Ascending aorta (tissue), 2 donors: Measurements from ENCODE around the gene TRO. TPM values are rescaled to one million over a fixed set of nuclear protein-coding genes. Genes with fewer than 3 reads are reported as not detected.

Source experiments
- DNase-seq, 2 donors: peaks; one replicate each; pipeline ENCODE4 v3.0.0-alpha.2; 2019; ENCODE audit warnings: low spot score in 2 of 2
- H3K27ac ChIP-seq, 2 donors: fragments of 200-600 bp; sonication (generic); one replicate each; pipeline ENCODE4 v1.5.1; 2016 to 2017; ENCODE audit warnings: mild to moderate bottlenecking in 1 of 2
- H3K27me3 ChIP-seq: fragments of 200-600 bp; sonication (generic); one replicate; pipeline ENCODE4 v1.5.1; 2017
- H3K36me3 ChIP-seq, 2 donors: fragments of 200-600 bp; sonication (generic); one replicate each; pipeline ENCODE4 v1.5.1; 2016
- H3K4me1 ChIP-seq, 2 donors: fragments of 200-600 bp; sonication (generic); one replicate each; pipeline ENCODE4 v1.5.1; 2016 to 2017; ENCODE audit warnings: mild to moderate bottlenecking in 1 of 2
- H3K4me3 ChIP-seq, 2 donors: fragments of 200-600 bp; sonication (generic); one replicate each; pipeline ENCODE4 v1.5.1; 2016 to 2017; ENCODE audit warnings: mild to moderate bottlenecking in 1 of 2
- H3K9me3 ChIP-seq, 2 donors: fragments of 200-600 bp; sonication (generic); one replicate each; pipeline ENCODE4 v1.5.1; 2016
- intact Hi-C: fragments of 100-400 bp; cut with DNase I; formaldehyde crosslinking; loops from one replicate; pipeline ENCODE4 v1.15.1; 2023
- total RNA-seq: library from RNA; depleted of rRNA; stranded (reverse); fragments of >200 nt; gene quantifications from one replicate; pipeline ENCODE4 v1.1.0, GENCODE V29; 2016
- TF ChIP-seq, protein P1 (sequence below), 3 experiments: fragments of 200-600 bp in 2 of 3; fragments of 450-650 bp in 1 of 3; sonication (generic) in 2 of 3; IDR thresholded peaks; one replicate each; pipeline ENCODE4 v1.5.1; 2016 to 2019; ENCODE audit warnings: antibody characterized with exemption in 3 of 3, mild to moderate bottlenecking in 1 of 3, moderate library complexity in 1 of 3

TRO gene
- total RNA-seq, 1 donor from 2014 or later, result 1.4 TPM

DNA sequence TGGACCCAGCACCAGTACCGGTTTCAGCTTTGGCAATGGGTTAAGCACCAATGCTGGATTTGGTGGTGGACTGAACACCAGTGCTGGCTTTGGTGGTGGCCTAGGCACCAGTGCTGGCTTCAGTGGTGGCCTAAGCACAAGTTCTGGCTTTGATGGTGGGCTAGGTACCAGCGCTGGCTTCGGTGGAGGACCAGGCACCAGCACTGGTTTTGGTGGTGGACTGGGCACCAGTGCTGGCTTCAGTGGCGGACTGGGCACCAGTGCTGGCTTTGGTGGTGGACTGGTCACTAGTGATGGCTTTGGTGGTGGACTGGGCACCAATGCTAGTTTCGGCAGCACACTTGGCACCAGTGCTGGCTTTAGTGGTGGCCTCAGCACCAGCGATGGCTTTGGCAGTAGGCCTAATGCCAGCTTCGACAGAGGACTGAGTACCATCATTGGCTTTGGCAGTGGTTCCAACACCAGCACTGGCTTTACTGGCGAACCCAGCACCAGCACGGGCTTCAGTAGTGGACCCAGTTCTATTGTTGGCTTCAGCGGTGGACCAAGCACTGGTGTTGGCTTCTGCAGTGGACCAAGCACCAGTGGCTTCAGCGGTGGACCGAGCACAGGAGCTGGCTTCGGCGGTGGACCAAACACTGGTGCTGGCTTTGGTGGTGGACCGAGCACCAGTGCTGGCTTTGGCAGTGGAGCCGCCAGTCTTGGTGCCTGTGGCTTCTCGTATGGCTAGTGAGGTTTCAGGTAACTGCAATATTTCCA lies 9.8 kb downstream of the TRO start:
- intact Hi-C loops, result no loop called here
- Histone ChIP-seq H3K36me3 (peaks cover 0 to 27% of the 10 kb centered on the region in 2 donors), H3K27me3 (no peaks in the 10 kb centered on the region), H3K4me3 (no peak overlapping the region), H3K27ac (no peak overlapping the region), H3K4me1 (no peaks in the 10 kb centered on the region), H3K9me3 (no peaks in the 10 kb centered on the region)
- no peak for DNase-seq
- TF ChIP-seq, protein P1, sequence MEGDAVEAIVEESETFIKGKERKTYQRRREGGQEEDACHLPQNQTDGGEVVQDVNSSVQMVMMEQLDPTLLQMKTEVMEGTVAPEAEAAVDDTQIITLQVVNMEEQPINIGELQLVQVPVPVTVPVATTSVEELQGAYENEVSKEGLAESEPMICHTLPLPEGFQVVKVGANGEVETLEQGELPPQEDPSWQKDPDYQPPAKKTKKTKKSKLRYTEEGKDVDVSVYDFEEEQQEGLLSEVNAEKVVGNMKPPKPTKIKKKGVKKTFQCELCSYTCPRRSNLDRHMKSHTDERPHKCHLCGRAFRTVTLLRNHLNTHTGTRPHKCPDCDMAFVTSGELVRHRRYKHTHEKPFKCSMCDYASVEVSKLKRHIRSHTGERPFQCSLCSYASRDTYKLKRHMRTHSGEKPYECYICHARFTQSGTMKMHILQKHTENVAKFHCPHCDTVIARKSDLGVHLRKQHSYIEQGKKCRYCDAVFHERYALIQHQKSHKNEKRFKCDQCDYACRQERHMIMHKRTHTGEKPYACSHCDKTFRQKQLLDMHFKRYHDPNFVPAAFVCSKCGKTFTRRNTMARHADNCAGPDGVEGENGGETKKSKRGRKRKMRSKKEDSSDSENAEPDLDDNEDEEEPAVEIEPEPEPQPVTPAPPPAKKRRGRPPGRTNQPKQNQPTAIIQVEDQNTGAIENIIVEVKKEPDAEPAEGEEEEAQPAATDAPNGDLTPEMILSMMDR (IDR thresholded peaks at IDR 0.05), result no peak

DNA sequence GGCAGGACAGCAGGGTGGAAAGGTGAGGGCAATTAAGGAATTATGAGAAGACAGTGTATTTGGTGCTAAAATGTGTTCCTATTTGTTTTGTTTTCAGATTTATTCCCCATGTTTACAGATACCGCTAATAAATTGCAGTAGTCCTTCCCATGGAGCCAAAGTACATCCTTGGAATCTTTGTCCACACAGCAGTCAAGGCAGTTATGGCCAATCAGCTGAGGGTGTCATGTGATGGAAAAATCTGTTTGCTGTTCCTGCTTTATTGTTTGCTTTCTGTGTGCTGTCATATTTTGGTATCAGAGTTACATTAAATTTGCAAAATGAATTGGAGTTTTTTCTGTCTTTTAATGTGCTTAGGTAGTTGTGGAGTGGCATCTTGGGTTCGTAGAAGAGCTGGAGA lies 10.5 kb downstream of the TRO start:
- intact Hi-C loops, result no loop called here
- Histone ChIP-seq H3K9me3 (no peaks in the 10 kb centered on the region), H3K36me3 (peaks cover 0 to 27% of the 10 kb centered on the region in 2 donors), H3K4me3 (no peak overlapping the region), H3K27ac (no peak overlapping the region), H3K27me3 (no peaks in the 10 kb centered on the region), H3K4me1 (no peaks in the 10 kb centered on the region)
- TF ChIP-seq, protein P1 (IDR thresholded peaks at IDR 0.05), result no peak
- DNase-seq, result no peak

DNA sequence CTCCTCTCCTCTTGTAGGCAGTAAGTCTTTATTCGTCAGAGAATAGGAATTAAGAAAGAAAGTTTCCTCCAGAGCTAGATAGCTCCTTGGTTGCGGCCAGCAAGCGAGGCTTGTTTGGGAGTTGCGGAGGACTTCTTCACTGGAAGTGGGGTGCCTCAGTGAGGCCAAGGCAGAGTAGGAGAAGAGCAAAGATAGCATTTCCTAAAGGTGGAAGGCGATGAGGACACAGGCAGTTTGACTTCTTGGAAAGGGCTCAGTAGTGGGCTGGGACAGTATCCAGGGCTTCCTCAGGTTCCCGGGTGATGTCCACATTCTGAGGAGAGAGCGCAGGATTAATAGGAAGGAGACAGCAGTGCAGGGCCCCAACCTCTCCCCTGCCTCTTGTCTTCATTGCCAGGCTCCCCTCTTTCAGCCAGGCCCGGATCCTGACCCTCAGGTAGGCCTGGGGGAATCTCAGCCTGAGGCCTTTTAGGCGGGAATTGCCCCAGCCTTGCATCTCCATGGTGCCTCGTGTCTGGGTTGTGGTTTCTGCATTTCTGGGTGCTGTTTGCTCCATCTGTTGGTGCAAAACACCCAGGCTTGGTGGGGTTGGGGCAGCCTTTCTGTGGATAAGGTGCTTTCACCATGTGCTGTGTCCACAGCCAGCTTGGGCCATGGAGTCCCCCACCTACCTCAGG lies 12.7 kb downstream of the TRO start:
- TF ChIP-seq, protein P1 (IDR thresholded peaks at IDR 0.05), result no peak
- intact Hi-C loops, result no loop called here
- H3K9me3 ChIP-seq, result no peaks in the 10 kb centered on the region
- DNase-seq, result no peak
- H3K27ac ChIP-seq, result no peak overlapping the region
- no peaks in the 10 kb centered on the region for H3K27me3 ChIP-seq
- H3K4me3 ChIP-seq, result no peak overlapping the region
- peaks cover 0 to 7% of the 10 kb centered on the region in 2 donors for H3K36me3 ChIP-seq
- no peaks in the 10 kb centered on the region for H3K4me1 ChIP-seq

DNA sequence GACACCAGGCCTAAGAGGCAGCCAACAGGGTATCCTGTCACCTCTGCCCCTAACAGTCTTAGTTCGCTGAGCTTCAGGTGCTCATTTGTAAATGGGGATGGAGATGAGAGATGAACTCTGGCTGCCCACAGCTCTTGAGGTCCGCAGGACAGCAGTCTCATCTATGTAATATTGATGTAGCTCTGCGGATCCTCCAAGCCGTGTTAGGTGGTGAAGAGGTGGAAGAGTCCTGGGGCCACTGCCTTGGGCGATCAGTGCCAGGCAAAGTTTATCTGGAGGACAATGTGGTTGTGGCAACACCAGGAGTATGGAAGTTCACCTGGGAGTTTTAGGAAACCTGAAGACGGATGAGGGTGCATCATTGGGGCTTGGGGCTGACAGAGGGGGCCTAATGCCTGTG lies 13.4 kb downstream of the TRO start:
- no peak overlapping the region for H3K27ac ChIP-seq
- intact Hi-C loops, result no loop called here
- TF ChIP-seq, protein P1 (IDR thresholded peaks at IDR 0.05), result no peak
- H3K9me3 ChIP-seq, result no peaks in the 10 kb centered on the region
- H3K27me3 ChIP-seq, result no peaks in the 10 kb centered on the region
- H3K4me3 ChIP-seq, result no peak overlapping the region
- H3K4me1 ChIP-seq, result no peaks in the 10 kb centered on the region
- no peak for DNase-seq
- no peaks in the 10 kb centered on the region for H3K36me3 ChIP-seq

DNA sequence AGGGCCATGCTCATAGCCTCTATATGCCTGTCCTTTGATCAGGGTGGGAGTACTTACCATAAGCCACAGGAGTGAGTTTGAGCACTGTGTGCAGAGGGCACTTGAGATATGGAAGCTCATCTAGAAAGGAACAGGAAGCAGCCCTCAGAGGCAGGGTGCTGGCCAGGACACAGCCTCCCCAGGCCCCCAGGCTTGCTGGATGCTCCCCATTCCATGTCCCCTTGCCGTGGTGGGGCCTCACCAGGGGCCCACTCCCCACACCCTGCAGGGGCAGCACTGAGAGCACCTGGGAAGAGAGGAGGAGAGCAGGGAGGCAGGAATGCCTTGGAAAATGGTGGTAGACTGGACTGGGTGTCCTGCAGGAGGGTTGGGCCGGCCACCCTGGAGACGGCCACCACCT lies 14.3 kb downstream of the TRO start:
- intact Hi-C loops, result no loop called here
- no peak overlapping the region for H3K27ac ChIP-seq
- TF ChIP-seq, protein P1 (IDR thresholded peaks at IDR 0.05), result no peak
- no peak overlapping the region for H3K4me3 ChIP-seq
- H3K36me3 ChIP-seq, result no peaks in the 10 kb centered on the region
- no peaks in the 10 kb centered on the region for H3K4me1 ChIP-seq
- H3K27me3 ChIP-seq, result no peaks in the 10 kb centered on the region
- H3K9me3 ChIP-seq, result no peaks in the 10 kb centered on the region
- no peak for DNase-seq
